HG02610 (cell line): Measurements from ENCODE around the gene TMPRSS3.

Source experiments
- ATAC-seq: cut with Tn5 transposase; IDR thresholded peaks from one replicate; pipeline ENCODE4 v1.9.1; 2021; ENCODE audit warnings: mild to moderate bottlenecking, moderate library complexity; ENCODE audit not compliant: unreplicated experiment

Gene TMPRSS3

DNA sequence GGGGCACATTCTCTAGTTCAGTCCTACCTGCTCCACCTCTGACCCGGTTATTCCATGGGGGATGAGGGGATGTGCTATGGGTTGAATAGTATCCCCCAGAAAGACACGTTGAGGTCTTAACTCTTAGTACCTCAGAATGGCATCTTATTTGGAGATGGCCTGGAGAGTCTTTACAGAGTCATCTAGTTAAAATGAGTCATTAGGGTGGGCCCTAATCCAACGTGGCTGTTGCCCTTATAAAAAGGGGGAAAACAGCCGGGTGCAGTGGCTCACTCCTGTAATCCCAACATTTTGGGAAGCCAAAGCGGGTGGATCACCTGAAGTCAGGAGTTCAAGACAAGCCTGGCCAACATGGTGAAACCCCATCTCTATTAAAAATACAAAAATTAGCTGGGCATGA is 5.7 kb downstream of the TMPRSS3 start:
- no peak for ATAC-seq

- ATAC-seq: no peak
These were observed 6.4 kb downstream of the TMPRSS3 start for GRCh38 chr21:42389449-42389835.

DNA sequence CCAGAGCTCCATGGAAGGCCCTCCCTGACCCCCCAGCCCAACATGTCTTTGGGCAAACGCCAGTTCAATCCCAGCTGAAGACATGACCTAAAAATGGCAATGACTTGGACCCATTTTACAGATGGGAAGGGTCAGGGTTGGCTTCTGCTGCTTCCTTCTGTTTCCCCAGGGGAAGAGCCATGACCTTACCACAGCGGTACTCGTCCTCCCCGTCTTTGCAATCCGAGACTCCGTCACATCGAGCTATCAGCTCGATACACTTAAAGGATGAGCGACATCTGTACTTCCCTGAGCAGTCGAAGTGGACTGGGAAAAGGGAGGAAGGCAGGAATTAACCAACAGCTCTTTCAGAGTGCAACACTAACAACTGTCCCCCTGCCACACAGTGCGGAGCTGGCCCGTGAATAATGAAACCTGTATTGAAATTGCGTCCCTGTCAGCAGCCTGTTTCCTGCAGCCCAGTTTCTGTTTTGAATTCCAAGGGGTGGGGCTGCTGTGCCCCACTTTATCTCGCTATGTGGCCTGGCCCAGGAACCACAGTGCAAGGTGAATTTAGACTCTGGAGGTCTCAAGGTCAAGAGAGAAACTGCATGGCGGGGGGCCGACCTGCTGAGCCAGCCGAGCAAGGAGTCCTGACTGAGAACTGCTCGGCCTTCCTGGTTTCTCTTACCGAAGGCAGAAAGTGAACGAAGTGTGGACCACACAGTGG is 7.0 kb downstream of the TMPRSS3 start:
- no peak for ATAC-seq

DNA sequence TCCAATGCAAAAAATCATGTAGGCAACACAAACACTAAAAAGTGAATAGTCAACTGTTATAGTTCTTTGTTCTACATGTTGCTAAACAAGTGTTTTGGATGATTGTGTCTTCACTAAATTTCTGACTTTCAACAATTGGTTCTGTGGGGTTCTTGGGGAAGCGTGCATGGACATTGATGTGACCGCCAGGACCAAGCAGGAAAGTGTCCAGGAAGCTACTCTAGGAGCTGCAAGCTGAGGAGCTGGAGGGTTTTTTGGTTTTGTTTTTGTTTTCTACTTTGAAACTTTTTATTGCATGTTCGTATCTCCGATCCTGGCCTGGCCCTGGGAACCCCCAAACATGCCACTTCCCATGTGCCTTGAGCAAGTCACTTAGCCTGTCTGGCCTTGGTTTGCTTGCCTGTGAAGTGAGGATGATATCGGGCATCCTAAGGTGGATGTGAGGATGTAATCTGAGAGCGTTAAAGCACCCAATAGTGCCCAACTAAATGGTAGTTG is 8.0 kb downstream of the TMPRSS3 start:
- no peak for ATAC-seq

GRCh38 chr21:42387164-42387563 is 8.7 kb downstream of the TMPRSS3 start:
- ATAC-seq: no peak

DNA sequence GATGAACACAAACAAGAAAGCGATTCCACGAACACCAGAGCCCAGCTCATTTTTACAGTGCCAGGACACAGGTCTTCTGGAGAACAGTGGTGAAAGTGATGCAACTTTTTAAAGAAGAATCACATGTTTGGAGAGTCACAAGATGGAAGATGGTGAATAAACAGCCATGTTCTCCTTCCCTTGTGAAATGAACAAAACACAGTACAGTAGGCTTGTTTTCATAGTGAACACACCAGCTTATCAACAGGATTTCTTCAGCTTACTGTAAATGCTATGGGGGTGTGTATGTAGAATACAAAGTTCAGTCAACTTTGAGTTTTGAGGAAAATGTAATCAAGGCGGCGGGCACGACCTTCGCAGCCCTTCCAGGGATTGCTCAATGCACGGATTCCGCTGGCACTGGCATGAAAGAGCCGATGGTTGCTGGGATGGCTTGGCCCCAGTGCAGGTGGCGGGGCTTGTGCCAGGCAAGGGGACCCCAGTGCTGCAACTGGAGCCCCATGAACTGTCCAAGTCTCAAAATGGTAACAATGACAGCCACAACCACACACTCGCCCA is 9.7 kb downstream of the TMPRSS3 start:
- no peak for ATAC-seq

DNA sequence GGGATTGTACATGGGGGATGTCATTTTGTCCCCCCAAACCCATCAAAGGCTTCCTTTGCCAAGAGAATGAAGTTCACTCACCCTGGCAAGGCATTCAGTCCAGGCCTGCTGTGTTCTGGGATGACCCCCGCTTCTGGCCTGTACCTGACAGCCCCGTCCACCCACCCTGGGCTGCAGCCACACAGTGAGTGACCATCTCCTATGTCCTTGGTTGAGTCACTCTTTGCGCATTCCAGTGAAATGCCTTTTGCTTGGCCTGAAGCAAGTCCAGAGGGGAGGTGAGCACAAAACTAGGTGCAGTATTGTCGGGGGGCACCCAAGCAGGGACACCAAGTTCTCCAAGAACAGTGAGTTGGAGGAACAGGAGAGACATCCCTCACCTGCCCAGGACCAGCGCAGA is 10.2 kb downstream of the TMPRSS3 start:
- no peak for ATAC-seq

DNA sequence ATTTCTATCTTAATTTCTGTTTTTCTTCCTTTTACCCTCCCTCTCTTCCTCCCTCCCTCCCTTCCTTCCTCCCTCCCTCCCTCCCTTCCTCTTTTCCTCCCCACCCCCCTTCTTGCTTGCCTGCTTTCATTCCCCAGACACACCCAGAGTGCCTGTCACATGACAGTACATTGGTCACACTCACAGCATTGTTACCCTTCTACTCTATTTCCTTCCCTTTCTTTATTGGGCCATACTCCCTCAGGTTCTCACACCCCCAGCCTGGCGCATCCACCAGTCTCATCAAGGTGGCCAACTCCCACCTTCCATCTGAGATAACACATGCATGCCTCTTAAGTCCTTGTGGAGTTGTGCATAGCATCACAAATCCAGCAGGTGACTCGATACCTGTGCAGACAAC is 10.9 kb downstream of the TMPRSS3 start:
- ATAC-seq: no peak

DNA sequence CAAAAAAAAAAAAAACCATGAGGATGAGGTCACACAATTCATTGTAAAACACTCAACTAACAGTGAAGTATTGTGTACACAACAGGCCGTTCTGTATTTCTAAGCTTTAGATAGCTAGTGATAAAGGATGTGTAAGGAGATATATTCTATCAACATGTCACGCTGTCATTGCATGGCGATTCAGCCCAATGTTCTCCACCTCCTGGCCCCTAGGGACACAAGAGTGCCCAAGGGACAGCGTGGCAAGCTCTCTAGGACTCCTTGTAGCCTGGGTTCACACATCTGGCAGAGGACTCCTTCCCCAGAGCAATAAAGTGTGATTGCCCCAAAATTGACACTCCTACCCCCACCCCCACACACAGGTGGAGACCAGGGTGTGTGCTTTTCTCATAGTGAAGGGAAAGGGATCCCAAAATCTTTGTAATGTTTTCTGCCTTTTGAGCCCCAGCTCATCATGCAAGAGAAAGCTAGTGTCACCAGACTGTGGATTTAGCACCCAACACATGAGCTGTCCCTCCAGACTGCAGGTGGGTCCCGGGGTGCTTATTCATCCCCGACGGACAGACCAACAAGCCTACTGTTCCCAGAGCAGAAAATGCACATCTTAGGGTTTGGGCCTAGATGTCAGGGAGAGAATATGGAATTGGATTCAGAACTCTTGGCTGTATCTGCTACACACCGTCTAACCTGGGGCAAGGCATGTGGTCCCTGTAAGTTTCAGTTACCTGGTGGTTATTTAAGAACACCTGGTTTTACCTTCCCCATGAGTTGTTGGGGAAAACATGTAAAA is 11.5 kb downstream of the TMPRSS3 start:
- no peak for ATAC-seq

DNA sequence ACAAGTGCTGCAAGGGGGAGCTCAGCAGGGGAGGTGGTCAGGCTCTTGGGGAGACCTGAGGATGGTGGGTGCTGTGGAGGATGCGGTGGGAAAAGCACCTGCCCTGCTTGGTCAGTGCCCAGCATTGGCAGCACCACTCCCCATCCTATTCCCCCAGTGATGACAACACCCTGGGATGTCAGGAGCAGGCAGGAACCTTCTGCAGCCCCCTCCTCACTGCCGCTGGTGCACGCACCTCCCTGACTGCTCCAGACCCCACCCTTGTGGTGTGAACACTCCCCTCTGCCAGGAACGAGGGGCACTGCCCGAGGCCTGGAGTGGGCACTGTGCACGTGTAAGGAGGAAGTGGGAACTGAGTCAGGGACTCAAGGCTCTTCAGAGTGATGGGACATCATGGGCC is 12.5 kb downstream of the TMPRSS3 start:
- ATAC-seq: no peak

- ATAC-seq: no peak
These were observed 12.9 kb downstream of the TMPRSS3 start for GRCh38 chr21:42382915-42383314.

GRCh38 chr21:42381347-42381984 is 14.4 kb downstream of the TMPRSS3 start:
- ATAC-seq: no peak

DNA sequence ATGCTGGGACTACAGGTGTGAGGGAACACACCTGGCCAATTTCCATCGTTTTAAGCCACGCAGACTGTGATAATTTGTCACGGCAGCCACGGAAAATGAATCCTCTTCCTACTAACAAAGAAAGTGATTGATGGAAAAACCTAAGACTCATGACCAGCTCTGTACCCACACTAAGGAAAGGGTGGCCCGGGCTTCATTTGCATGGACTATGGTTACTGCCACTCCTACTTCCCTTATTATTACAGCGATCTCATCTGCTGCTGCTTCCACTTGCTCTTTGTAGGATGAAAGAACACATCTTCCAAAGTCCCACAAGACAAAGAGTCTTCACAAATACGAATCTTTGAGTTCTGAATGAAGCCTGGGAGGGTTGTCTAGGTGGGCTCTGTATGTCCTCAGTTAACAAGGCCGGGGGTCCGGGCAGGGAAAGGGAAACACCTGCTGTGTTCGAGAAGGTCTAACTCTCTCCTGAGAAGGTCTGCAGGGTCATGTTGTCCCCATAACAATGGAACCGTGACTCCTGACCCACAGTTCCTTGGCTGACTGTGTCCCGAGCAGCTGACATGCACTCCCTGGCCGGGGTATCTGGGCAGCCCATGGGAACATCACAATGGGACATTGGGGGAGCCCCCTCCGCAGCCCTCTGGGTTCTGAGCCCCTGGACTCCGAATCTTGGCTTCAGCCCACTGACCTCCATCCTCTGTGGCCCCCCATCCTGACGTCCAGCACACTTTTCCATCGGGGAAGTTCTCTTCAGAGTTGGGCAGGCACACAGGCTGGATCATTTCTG is 16.2 kb downstream of the TMPRSS3 start:
- no peak for ATAC-seq

DNA sequence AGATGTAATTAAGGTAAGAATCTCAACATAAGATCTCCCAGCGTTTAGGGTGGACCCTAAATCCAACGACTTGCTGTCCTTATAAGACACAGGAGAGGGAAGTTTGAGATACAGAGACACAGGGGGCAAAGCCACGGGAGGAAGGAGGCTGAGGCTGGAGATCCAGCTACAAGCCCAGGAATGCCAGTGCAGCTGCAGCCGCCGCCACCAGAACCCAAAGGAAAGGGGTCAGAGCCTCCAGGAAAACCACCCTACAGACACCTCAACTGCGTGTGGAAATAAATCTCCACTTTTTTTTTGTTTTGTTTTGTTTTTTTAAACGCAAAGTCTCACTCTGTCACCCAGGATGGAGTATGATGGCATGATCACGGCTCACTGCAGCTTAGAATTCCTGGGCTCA is 17.4 kb downstream of the TMPRSS3 start:
- no peak for ATAC-seq

DNA sequence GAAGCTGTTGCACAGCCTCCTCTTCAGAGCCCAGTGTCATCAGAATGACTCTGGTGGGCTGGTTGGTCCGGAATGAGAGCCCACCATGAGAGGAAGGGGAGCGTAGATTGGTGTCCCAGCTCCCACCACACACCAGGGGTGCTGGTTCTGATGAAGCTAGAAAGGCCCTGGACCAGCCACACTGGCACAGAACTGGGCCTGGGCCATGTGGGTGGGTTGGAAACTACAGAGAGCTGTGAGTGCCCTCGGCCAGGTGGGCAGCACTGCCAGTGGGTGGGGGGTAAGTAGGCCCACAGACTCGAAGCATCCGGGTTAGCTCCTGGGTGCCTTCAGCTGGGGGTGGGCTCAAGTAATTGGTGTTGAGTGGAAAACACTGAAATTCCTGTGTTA is 17.9 kb downstream of the TMPRSS3 start:
- no peak for ATAC-seq

GRCh38 chr21:42377211-42377950 is 18.5 kb downstream of the TMPRSS3 start:
- ATAC-seq: no peak

- ATAC-seq: no peak
These were observed 19.4 kb downstream of the TMPRSS3 start for GRCh38 chr21:42376338-42376982.

GRCh38 chr21:42375966-42376337 is 19.9 kb downstream of the TMPRSS3 start:
- no peak for ATAC-seq

- no peak for ATAC-seq
These were observed 20.3 kb downstream of the TMPRSS3 start for GRCh38 chr21:42375506-42375905.
